H1 (cell line): ENCODE measurements around the gene SERINC4.
A peak's percentile ranks its signal among the peaks of the same experiment; 100 is the strongest.

ENCODE experiments used
- BRCA1 ChIP-seq: IDR thresholded peaks from 2 replicates; pipeline ENCODE4 v1.6.1; 2012; ENCODE audit warnings: low read depth, low read length, improper control_type of control experiment
- CEBPB ChIP-seq: IDR thresholded peaks from 2 replicates; pipeline ENCODE4 v1.6.1; 2012; ENCODE audit warnings: low read depth, low read length
- CTCF ChIP-seq, 3 experiments: IDR thresholded peaks; 1 replicate in 2 of 3; 2 replicates in 1 of 3; pipeline versions ENCODE4 v1.5.1 to v1.6.1; 2011; ENCODE audit warnings: low read length in 3 of 3, mild to moderate bottlenecking in 3 of 3, inconsistent platforms in 2 of 3, low read depth in 1 of 3, moderate library complexity in 1 of 3; ENCODE audit not compliant: insufficient read depth in 1 of 3; ENCODE audit errors: control extremely low read depth in 1 of 3
- FOSL1 ChIP-seq: IDR thresholded peaks from 2 replicates; pipeline ENCODE4 v1.6.1; 2011; ENCODE audit warnings: mild to moderate bottlenecking, low read depth, low read length, moderate library complexity; ENCODE audit not compliant: insufficient read depth
- NRF1 ChIP-seq: IDR thresholded peaks from 2 replicates; pipeline ENCODE4 v1.6.1; 2011; ENCODE audit warnings: mild to moderate bottlenecking, low read depth, low read length, improper control_type of control experiment
- POLR2A ChIP-seq, 2 experiments: IDR thresholded peaks; 1 replicate in 1 of 2; 2 replicates in 1 of 2; pipeline ENCODE4 v1.6.1; 2011; ENCODE audit warnings: low read depth in 2 of 2, low read length in 2 of 2, mild to moderate bottlenecking in 2 of 2; ENCODE audit errors: control extremely low read depth in 1 of 2
- RFX5 ChIP-seq: IDR thresholded peaks from 2 replicates; pipeline ENCODE4 v1.6.1; 2011; ENCODE audit warnings: low read depth, low read length, improper control_type of control experiment, borderline replicate concordance
- RNF2 ChIP-seq: fragments of 200-900, 300-1000 bp; sonication (generic); IDR thresholded peaks from 2 replicates; pipeline ENCODE4 v1.7.1; 2016; ENCODE audit warnings: borderline replicate concordance, low read depth, mild to moderate bottlenecking, antibody characterized with exemption, low read length; ENCODE audit not compliant: poor library complexity, severe bottlenecking; ENCODE audit errors: missing control alignments

GRCh38 chr15:43800286-43801141 is 494 bp upstream of the SERINC4 start, which contains the start of gene HYPK:
- TF ChIP-seq CTCF (IDR thresholded peaks at IDR 0.05; ENCODE audit: control extremely low read depth in 1 of 3, insufficient read depth in 1 of 3, low read depth in 1 of 3, low read length in 3 of 3), result no peak
- no peak for TF ChIP-seq FOSL1
- TF ChIP-seq CEBPB, result no peak
- TF ChIP-seq NRF1, result no peak
- no peak for TF ChIP-seq RNF2
- TF ChIP-seq BRCA1, result no peak
- peak; percentile 2 to 82 for TF ChIP-seq POLR2A (IDR thresholded peaks at IDR 0.05; ENCODE audit: control extremely low read depth in 1 of 2, low read depth in 2 of 2, low read length in 2 of 2)
- TF ChIP-seq RFX5, result no peak
